Stomach (tissue), 9 donors: ENCODE measurements around the gene KIRREL3. TPM values are rescaled to one million over a fixed set of nuclear protein-coding genes. Genes with fewer than 3 reads are reported as not detected.

Source experiments
- DNase-seq, 2 donors: peaks; one replicate each; pipeline versions ENCODE4 v3.0.0 to v3.0.0-alpha.2; 2013 to 2019
- H3K27ac ChIP-seq, 5 donors: fragments of 200-600 bp in 4 of 5; sonication (generic) in 4 of 5; one replicate each; pipeline ENCODE4 v1.5.1; 2013 to 2019; ENCODE audit warnings: mild to moderate bottlenecking in 1 of 5, moderate library complexity in 1 of 5
- H3K27me3 ChIP-seq, 3 donors: fragments of 200-600 bp; sonication (generic); one replicate each; pipeline ENCODE4 v1.5.1; 2017 to 2019; ENCODE audit warnings: mixed run types in 1 of 3
- H3K36me3 ChIP-seq, 4 donors: fragments of 200-600 bp; sonication (generic); 1 replicate in 3 of 4; 2 replicates in 1 of 4; pipeline ENCODE4 v1.5.1; 2016 to 2019
- H3K4me1 ChIP-seq, 4 donors: fragments of 200-600 bp; sonication (generic); one replicate each; pipeline ENCODE4 v1.5.1; 2016 to 2019
- H3K4me3 ChIP-seq, 4 donors: fragments of 200-600 bp; sonication (generic) in 3 of 4; one replicate each; pipeline ENCODE4 v1.5.1; 2016 to 2019; ENCODE audit warnings: mild to moderate bottlenecking in 1 of 4
- H3K9me3 ChIP-seq, 4 donors: fragments of 200-600 bp; sonication (generic); one replicate each; pipeline ENCODE4 v1.5.1; 2016 to 2019
- CTCF ChIP-seq, 7 experiments: fragments of 450-650 bp in 4 of 7; fragments of 200-600 bp in 3 of 7; sonication (generic) in 3 of 7; IDR thresholded peaks; one replicate each; pipeline ENCODE4 v1.5.1; 2016 to 2019; ENCODE audit warnings: antibody characterized with exemption in 7 of 7, control low read depth in 2 of 7, mild to moderate bottlenecking in 1 of 7
- EP300 ChIP-seq: sonication (generic); formaldehyde crosslinking; IDR thresholded peaks from one replicate; pipeline ENCODE4 v1.6.1; 2017; ENCODE audit warnings: antibody characterized with exemption
- POLR2A ChIP-seq, 4 donors: fragments of 450-650 bp; IDR thresholded peaks; one replicate each; pipeline ENCODE4 v1.6.1; 2016; ENCODE audit warnings: antibody characterized with exemption in 4 of 4, control low read depth in 2 of 4, mild to moderate bottlenecking in 1 of 4, moderate library complexity in 1 of 4
- POLR2AphosphoS5 ChIP-seq, 3 donors: sonication (generic); formaldehyde crosslinking; IDR thresholded peaks; one replicate each; pipeline ENCODE4 v1.6.1; 2016; ENCODE audit warnings: antibody characterized with exemption in 3 of 3
- WGBS, 5 donors: extraction: QIAGEN DNeasy Blood & Tissue Kit in 3 of 5; methylation state at CpG; one replicate each; pipeline versions ENCODE4 v1.1.5 to v1.1.7; 2013 to 2018; 5-methylcytosine and 5-hydroxymethylcytosine counted together
- intact Hi-C: fragments of 100-400 bp; cut with DNase I; formaldehyde crosslinking; loops from one replicate; pipeline ENCODE4 v1.15.1; 2023; ENCODE audit warnings: low total_unique reads
- polyA plus RNA-seq, 3 donors: library from polyadenylated mRNA; stranded (reverse); fragments of 200-250 nt; gene quantifications; one replicate each; pipeline ENCODE4 v1.2.3, GENCODE V29; 2013
- total RNA-seq, 5 donors: library from RNA; depleted of rRNA; stranded (reverse); fragments of >200 nt; gene quantifications; one replicate each; pipeline versions ENCODE4 v1.1.0 to v1.2.3, GENCODE V29; 2014 to 2016
- donor health status: healthy with polysubstance abuse.
- donor health status: Bipolar disorder and iron deficiency.
- donor health status: healthy.

KIRREL3 gene
- total and polyA plus RNA-seq, 8 donors: 0.10 to 1.7 (median 0.38) TPM; not detected in 4

GRCh38 chr11:126514061-126514693, 486.4 kb downstream of the KIRREL3 start:
- WGBS, 5 donors: 43 to 59% (median 48%) methylated on average over 10 of the region's 10 CpGs
- intact Hi-C loops: no loop called here
- no peak for DNase-seq

GRCh38 chr11:126512741-126513715, 487.5 kb downstream of the KIRREL3 start:
- intact Hi-C loops: no loop called here
- no peak for DNase-seq
- Histone ChIP-seq H3K4me3 (no peak overlapping the region), H3K36me3 (no peaks in the 10 kb centered on the region), H3K9me3 (no peaks in the 10 kb centered on the region), H3K27ac (no peak overlapping the region), H3K4me1 (no peaks in the 10 kb centered on the region), H3K27me3 (peaks cover 0 to 58% (median 0%) of the 10 kb centered on the region in 3 donors)
- WGBS, 5 donors: 63 to 71% (median 67%) methylated on average over 11 of the region's 11 CpGs
- TF ChIP-seq CTCF (IDR thresholded peaks at IDR 0.05) (no peak), EP300 (no peak), POLR2A (IDR thresholded peaks at IDR 0.05) (no peak), POLR2AphosphoS5 (IDR thresholded peaks at IDR 0.05) (no peak)

More at GRCh38 chr11:126514061-126514693, 486.4 kb downstream of the KIRREL3 start:
- Histone ChIP-seq H3K9me3 (no peaks in the 10 kb centered on the region), H3K27me3 (peaks cover 0 to 54% (median 0%) of the 10 kb centered on the region in 3 donors), H3K27ac (no peak overlapping the region), H3K36me3 (no peaks in the 10 kb centered on the region), H3K4me1 (no peaks in the 10 kb centered on the region), H3K4me3 (no peak overlapping the region)
- no peak for TF ChIP-seq POLR2A (IDR thresholded peaks at IDR 0.05)
- no peak for TF ChIP-seq CTCF (IDR thresholded peaks at IDR 0.05)
- TF ChIP-seq POLR2AphosphoS5 (IDR thresholded peaks at IDR 0.05): no peak
- TF ChIP-seq EP300: no peak

- Histone ChIP-seq H3K4me1 (no peaks in the 10 kb centered on the region), H3K9me3 (peaks cover 0 to 6% (median 2%) of the 10 kb centered on the region in 4 donors), H3K27me3 (peaks cover 0 to 56% (median 0%) of the 10 kb centered on the region in 3 donors), H3K4me3 (no peak overlapping the region), H3K36me3 (no peaks in the 10 kb centered on the region), H3K27ac (no peak overlapping the region)
- DNase-seq: no peak
- TF ChIP-seq POLR2A (IDR thresholded peaks at IDR 0.05) (no peak), CTCF (IDR thresholded peaks at IDR 0.05) (no peak), EP300 (no peak), POLR2AphosphoS5 (IDR thresholded peaks at IDR 0.05) (no peak)
- intact Hi-C loops: no loop called here
- WGBS, 5 donors: 80 to 94% (median 86%) methylated on average over 7 to 8 of the region's 8 CpGs
Observed at GRCh38 chr11:126512251-126512650, 488.3 kb downstream of the KIRREL3 start.

GRCh38 chr11:126511475-126512115, 489.0 kb downstream of the KIRREL3 start:
- no peak for DNase-seq
- intact Hi-C loops: no loop called here
- Histone ChIP-seq H3K9me3 (peaks cover 0 to 12% (median 8%) of the 10 kb centered on the region in 4 donors), H3K36me3 (no peaks in the 10 kb centered on the region), H3K27me3 (peaks cover 0 to 54% (median 0%) of the 10 kb centered on the region in 3 donors), H3K4me1 (no peaks in the 10 kb centered on the region), H3K4me3 (no peak overlapping the region), H3K27ac (no peak overlapping the region)
- TF ChIP-seq POLR2A (IDR thresholded peaks at IDR 0.05): no peak
- TF ChIP-seq EP300: no peak
- WGBS, 5 donors: 60 to 74% (median 70%) methylated on average over 13 to 14 of the region's 14 CpGs
